ENCODE results near the gene PPP1R37. TPM values are rescaled to one million over a fixed set of nuclear protein-coding genes. Genes with fewer than 3 reads are reported as not detected.
A peak's percentile ranks its signal among the peaks of the same experiment; 100 is the strongest.

The PPP1R37 gene
- total RNA-seq, 1 experiment from 2014 or later = 38.4 TPM

GRCh38 chr19:45145270-45146189 is 52.6 kb downstream of the PPP1R37 start:
- Histone ChIP-seq H3K36me3 (peaks cover 49% of the 10 kb centered on the region), H3K4me1 (replicated peaks) (no peaks in the 10 kb centered on the region), H3K4me3 (no peak overlapping the region), H3K27me3 (replicated peaks) (no peaks in the 10 kb centered on the region), H3K27ac (no peak overlapping the region), H3K9me3 (replicated peaks) (no peaks in the 10 kb centered on the region)
- DNase-seq (ENCODE audit: low read depth in 1 of 2, low spot score in 2 of 2) = no peak

- H3K4me1 ChIP-seq (replicated peaks) = no peaks in the 10 kb centered on the region
- H3K27ac ChIP-seq = no peak overlapping the region
- H3K36me3 ChIP-seq = peaks cover 42% of the 10 kb centered on the region
- H3K9me3 ChIP-seq (replicated peaks) = no peaks in the 10 kb centered on the region
- no peak overlapping the region for H3K4me3 ChIP-seq
- peaks cover 6% of the 10 kb centered on the region for H3K27me3 ChIP-seq (replicated peaks)
- no peak for DNase-seq (ENCODE audit: low read depth in 1 of 2, low spot score in 2 of 2)
Observed at GRCh38 chr19:45146251-45146650, 53.3 kb downstream of the PPP1R37 start.

GRCh38 chr19:45146741-45147205 is 53.8 kb downstream of the PPP1R37 start:
- Histone ChIP-seq H3K9me3 (replicated peaks) (no peaks in the 10 kb centered on the region), H3K27ac (no peak overlapping the region), H3K4me3 (no peak overlapping the region), H3K36me3 (peaks cover 37% of the 10 kb centered on the region), H3K27me3 (replicated peaks) (peaks cover 11% of the 10 kb centered on the region), H3K4me1 (replicated peaks) (peaks cover 1% of the 10 kb centered on the region)
- no peak for DNase-seq (ENCODE audit: low read depth in 1 of 2, low spot score in 2 of 2)

- H3K9me3 ChIP-seq (replicated peaks) = peaks cover 7% of the 10 kb centered on the region; the same call in 1 of the 2 replicates
- DNase-seq (ENCODE audit: low read depth in 1 of 2, low spot score in 2 of 2) = no peak
Observed at GRCh38 chr19:45147835-45148676, 55.1 kb downstream of the PPP1R37 start.

GRCh38 chr19:45149129-45149528 is 56.1 kb downstream of the PPP1R37 start:
- H3K4me1 ChIP-seq (replicated peaks) = peaks cover 25% of the 10 kb centered on the region
- H3K9me3 ChIP-seq (replicated peaks) = peaks cover 7% of the 10 kb centered on the region; the same call in 1 of the 2 replicates
- H3K27ac ChIP-seq = no peak overlapping the region
- DNase-seq (ENCODE audit: low read depth in 1 of 2, low spot score in 2 of 2) = no peak
- no peak overlapping the region for H3K4me3 ChIP-seq
- H3K36me3 ChIP-seq = peaks cover 17% of the 10 kb centered on the region
- peaks cover 33% of the 10 kb centered on the region for H3K27me3 ChIP-seq (replicated peaks)

More at GRCh38 chr19:45147835-45148676, 55.1 kb downstream of the PPP1R37 start:
- Histone ChIP-seq H3K27ac (no peak overlapping the region), H3K27me3 (replicated peaks) (peaks cover 24% of the 10 kb centered on the region), H3K4me3 (no peak overlapping the region), H3K4me1 (replicated peaks) (peaks cover 14% of the 10 kb centered on the region), H3K36me3 (peaks cover 26% of the 10 kb centered on the region)

- peaks cover 7% of the 10 kb centered on the region; the same call in 1 of the 2 replicates for H3K9me3 ChIP-seq (replicated peaks)
- H3K27ac ChIP-seq = no peak overlapping the region
- DNase-seq (ENCODE audit: low read depth in 1 of 2, low spot score in 2 of 2) = no peak
- peaks cover 33% of the 10 kb centered on the region for H3K4me1 ChIP-seq (replicated peaks)
- peaks cover 10% of the 10 kb centered on the region for H3K36me3 ChIP-seq
- peaks cover 33% of the 10 kb centered on the region for H3K27me3 ChIP-seq (replicated peaks)
- no peak overlapping the region for H3K4me3 ChIP-seq
Observed at GRCh38 chr19:45150180-45150579, 57.2 kb downstream of the PPP1R37 start.

- H3K27ac ChIP-seq = no peak overlapping the region
- peaks cover 33% of the 10 kb centered on the region for H3K4me1 ChIP-seq (replicated peaks)
- H3K27me3 ChIP-seq (replicated peaks) = peaks cover 33% of the 10 kb centered on the region
- no peak for DNase-seq (ENCODE audit: low read depth in 1 of 2, low spot score in 2 of 2)
- no peak overlapping the region for H3K4me3 ChIP-seq
- peaks cover 7% of the 10 kb centered on the region for H3K36me3 ChIP-seq
- H3K9me3 ChIP-seq (replicated peaks) = peaks cover 7% of the 10 kb centered on the region; the same call in 1 of the 2 replicates
Observed at GRCh38 chr19:45150751-45151281, 57.8 kb downstream of the PPP1R37 start.

- peaks cover 33% of the 10 kb centered on the region for H3K27me3 ChIP-seq (replicated peaks)
- no peak for DNase-seq (ENCODE audit: low read depth in 1 of 2, low spot score in 2 of 2)
- peaks cover 7% of the 10 kb centered on the region; the same call in 1 of the 2 replicates for H3K9me3 ChIP-seq (replicated peaks)
- peaks cover 2% of the 10 kb centered on the region for H3K36me3 ChIP-seq
- H3K27ac ChIP-seq = no peak overlapping the region
- H3K4me3 ChIP-seq = no peak overlapping the region
- H3K4me1 ChIP-seq (replicated peaks) = peaks cover 33% of the 10 kb centered on the region
Observed at GRCh38 chr19:45151320-45151719, 58.3 kb downstream of the PPP1R37 start.

- peaks cover 7% of the 10 kb centered on the region; the same call in 1 of the 2 replicates for H3K9me3 ChIP-seq (replicated peaks)
- H3K4me1 ChIP-seq (replicated peaks) = peaks cover 33% of the 10 kb centered on the region
- peaks cover 33% of the 10 kb centered on the region for H3K27me3 ChIP-seq (replicated peaks)
- no peaks in the 10 kb centered on the region for H3K36me3 ChIP-seq
- no peak for DNase-seq (ENCODE audit: low read depth in 1 of 2, low spot score in 2 of 2)
- no peak overlapping the region for H3K27ac ChIP-seq
- H3K4me3 ChIP-seq = peak overlapping the region; percentile 4
Observed at GRCh38 chr19:45151821-45152503, 59.0 kb downstream of the PPP1R37 start.

GRCh38 chr19:45152504-45153338 is 59.7 kb downstream of the PPP1R37 start:
- peak; percentile 45 to 61 for DNase-seq (ENCODE audit: low read depth in 1 of 2, low spot score in 2 of 2)
- Histone ChIP-seq H3K4me3 (peak overlapping the region; percentile 4), H3K27ac (no peak overlapping the region)

GRCh38 chr19:45153339-45154063 is 60.5 kb downstream of the PPP1R37 start:
- Histone ChIP-seq H3K27ac (no peak overlapping the region), H3K4me1 (replicated peaks) (peaks cover 33% of the 10 kb centered on the region), H3K36me3 (no peaks in the 10 kb centered on the region), H3K27me3 (replicated peaks) (peaks cover 33% of the 10 kb centered on the region), H3K9me3 (replicated peaks) (peaks cover 7% of the 10 kb centered on the region; the same call in 1 of the 2 replicates), H3K4me3 (no peak overlapping the region)
- DNase-seq (ENCODE audit: low read depth in 1 of 2, low spot score in 2 of 2) = no peak

More at GRCh38 chr19:45152504-45153338, 59.7 kb downstream of the PPP1R37 start:
- Histone ChIP-seq H3K36me3 (no peaks in the 10 kb centered on the region), H3K4me1 (replicated peaks) (peaks cover 33% of the 10 kb centered on the region), H3K9me3 (replicated peaks) (peaks cover 7% of the 10 kb centered on the region; the same call in 1 of the 2 replicates), H3K27me3 (replicated peaks) (peaks cover 33% of the 10 kb centered on the region)

Data from SJSA1 (cell line).